Measurements from ENCODE around the gene C6orf47.

Gene C6orf47

DNA sequence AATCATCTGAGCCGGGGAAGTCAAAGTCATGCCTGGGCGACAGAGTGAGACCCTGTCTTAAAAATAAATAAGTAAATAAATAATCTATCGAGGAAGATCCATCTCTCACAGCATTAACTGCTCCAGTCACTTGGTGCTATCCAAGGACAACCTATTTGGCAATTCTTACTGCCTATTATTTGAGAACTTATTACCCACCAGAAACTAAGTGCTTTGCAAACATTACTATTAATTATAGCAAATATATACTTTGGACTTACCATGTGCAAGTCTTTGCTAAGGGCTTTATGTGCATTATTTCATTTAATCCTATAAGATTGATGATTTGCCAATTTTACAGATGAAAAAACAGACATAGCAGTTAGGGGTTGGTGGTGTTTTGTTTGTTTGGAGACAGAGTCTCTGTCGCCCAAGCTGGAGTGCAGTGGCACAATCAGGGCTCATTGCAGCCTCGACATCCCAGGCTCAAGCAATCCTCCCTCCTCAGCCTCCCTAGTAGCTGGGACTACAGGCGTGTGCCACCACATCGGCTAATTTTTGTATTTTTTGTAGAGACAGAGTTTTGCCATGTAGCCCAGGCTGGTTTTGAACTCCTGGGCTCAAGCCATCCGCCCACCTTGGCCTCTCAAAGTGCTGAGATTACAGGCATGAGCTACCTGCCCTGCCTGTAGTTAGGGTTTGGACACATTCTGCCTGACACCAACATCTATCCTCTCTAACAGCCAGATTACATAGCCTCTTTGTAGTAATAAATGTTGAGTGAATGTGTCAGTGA, 5.8 kb downstream of the C6orf47 start:
- H3K36me3 ChIP-seq (ENCODE audit: control insufficient read depth, insufficient read depth, low read length): peaks cover 5% of the 10 kb centered on the region
- no peaks in the 10 kb centered on the region for H3K9me3 ChIP-seq (ENCODE audit: control insufficient read depth, low read length)
- H3K4me1 ChIP-seq (ENCODE audit: control insufficient read depth, insufficient read depth, low read length): peaks cover 29% of the 10 kb centered on the region
- H3K4me3 ChIP-seq (ENCODE audit: low read length): no peak overlapping the region
- H3K27me3 ChIP-seq (ENCODE audit: control insufficient read depth, insufficient read depth, low read length): no peaks in the 10 kb centered on the region
- H3K9ac ChIP-seq (ENCODE audit: low read length): no peak overlapping the region

- H3K4me3 ChIP-seq (ENCODE audit: low read length): peak overlapping the region; percentile 80
- no peaks in the 10 kb centered on the region for H3K9me3 ChIP-seq (ENCODE audit: control insufficient read depth, low read length)
- H3K27me3 ChIP-seq (ENCODE audit: control insufficient read depth, insufficient read depth, low read length): no peaks in the 10 kb centered on the region
- H3K4me1 ChIP-seq (ENCODE audit: control insufficient read depth, insufficient read depth, low read length): peaks cover 13% of the 10 kb centered on the region
- H3K9ac ChIP-seq (ENCODE audit: low read length): peak overlapping the region; percentile 92
- peaks cover 16% of the 10 kb centered on the region for H3K36me3 ChIP-seq (ENCODE audit: control insufficient read depth, insufficient read depth, low read length)
Observed at GRCh38 chr6:31652925-31653724, 7.5 kb downstream of the C6orf47 start.

- Histone ChIP-seq H3K4me1 (ENCODE audit: control insufficient read depth, insufficient read depth, low read length) (peaks cover 9% of the 10 kb centered on the region), H3K36me3 (ENCODE audit: control insufficient read depth, insufficient read depth, low read length) (peaks cover 16% of the 10 kb centered on the region), H3K9ac (ENCODE audit: low read length) (peak overlapping the region; percentile 92), H3K9me3 (ENCODE audit: control insufficient read depth, low read length) (no peaks in the 10 kb centered on the region), H3K27me3 (ENCODE audit: control insufficient read depth, insufficient read depth, low read length) (no peaks in the 10 kb centered on the region), H3K4me3 (ENCODE audit: low read length) (peak overlapping the region; percentile 80)
Observed at GRCh38 chr6:31651602-31652191, 8.9 kb downstream of the C6orf47 start.

GRCh38 chr6:31645325-31645724, 15.3 kb downstream of the C6orf47 start:
- Histone ChIP-seq H3K36me3 (ENCODE audit: control insufficient read depth, insufficient read depth, low read length) (peaks cover 41% of the 10 kb centered on the region), H3K9me3 (ENCODE audit: control insufficient read depth, low read length) (no peaks in the 10 kb centered on the region), H3K4me3 (ENCODE audit: low read length) (no peak overlapping the region), H3K27me3 (ENCODE audit: control insufficient read depth, insufficient read depth, low read length) (no peaks in the 10 kb centered on the region), H3K9ac (ENCODE audit: low read length) (no peak overlapping the region), H3K4me1 (ENCODE audit: control insufficient read depth, insufficient read depth, low read length) (no peaks in the 10 kb centered on the region)

DNA sequence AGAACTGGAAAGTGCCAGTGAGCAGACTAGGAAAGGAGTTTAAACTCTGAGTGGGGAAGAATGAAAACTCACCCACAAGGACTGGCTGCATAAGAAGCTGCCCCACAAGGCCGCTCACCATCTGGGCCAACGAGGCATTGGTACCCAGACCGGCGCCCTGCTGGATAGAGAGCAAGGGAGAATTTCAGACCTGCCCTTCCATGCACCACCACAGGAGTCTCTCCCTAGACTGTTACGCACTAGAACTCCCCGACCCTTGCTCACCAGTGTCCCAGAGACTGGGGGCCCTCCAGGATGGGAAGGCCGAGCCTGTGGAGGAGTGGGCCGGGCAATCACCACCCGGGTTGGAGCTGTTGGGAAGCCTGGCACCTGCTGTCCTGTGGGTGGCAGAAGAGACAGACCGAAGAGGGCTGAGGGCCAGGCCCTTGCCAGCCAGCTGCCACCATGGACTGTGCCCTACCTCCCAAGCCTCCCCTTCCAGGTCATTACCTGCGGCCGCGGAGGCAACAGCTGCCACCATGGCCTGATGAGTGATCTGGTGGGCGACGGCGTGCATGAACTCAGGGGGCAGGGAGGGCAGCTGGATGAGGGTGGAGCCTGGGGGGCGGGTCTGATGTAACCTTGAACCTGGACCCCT, 16.6 kb downstream of the C6orf47 start:
- Histone ChIP-seq H3K36me3 (ENCODE audit: control insufficient read depth, insufficient read depth, low read length) (peaks cover 49% of the 10 kb centered on the region), H3K9me3 (ENCODE audit: control insufficient read depth, low read length) (no peaks in the 10 kb centered on the region), H3K9ac (ENCODE audit: low read length) (no peak overlapping the region), H3K4me1 (ENCODE audit: control insufficient read depth, insufficient read depth, low read length) (no peaks in the 10 kb centered on the region), H3K27me3 (ENCODE audit: control insufficient read depth, insufficient read depth, low read length) (no peaks in the 10 kb centered on the region), H3K4me3 (ENCODE audit: low read length) (no peak overlapping the region)

- no peaks in the 10 kb centered on the region for H3K27me3 ChIP-seq (ENCODE audit: control insufficient read depth, insufficient read depth, low read length)
- no peaks in the 10 kb centered on the region for H3K4me1 ChIP-seq (ENCODE audit: control insufficient read depth, insufficient read depth, low read length)
- no peaks in the 10 kb centered on the region for H3K9me3 ChIP-seq (ENCODE audit: control insufficient read depth, low read length)
- H3K36me3 ChIP-seq (ENCODE audit: control insufficient read depth, insufficient read depth, low read length): peaks cover 42% of the 10 kb centered on the region
- no peak overlapping the region for H3K4me3 ChIP-seq (ENCODE audit: low read length)
- no peak overlapping the region for H3K9ac ChIP-seq (ENCODE audit: low read length)
Observed at GRCh38 chr6:31642798-31643570, 17.6 kb downstream of the C6orf47 start.

DNA sequence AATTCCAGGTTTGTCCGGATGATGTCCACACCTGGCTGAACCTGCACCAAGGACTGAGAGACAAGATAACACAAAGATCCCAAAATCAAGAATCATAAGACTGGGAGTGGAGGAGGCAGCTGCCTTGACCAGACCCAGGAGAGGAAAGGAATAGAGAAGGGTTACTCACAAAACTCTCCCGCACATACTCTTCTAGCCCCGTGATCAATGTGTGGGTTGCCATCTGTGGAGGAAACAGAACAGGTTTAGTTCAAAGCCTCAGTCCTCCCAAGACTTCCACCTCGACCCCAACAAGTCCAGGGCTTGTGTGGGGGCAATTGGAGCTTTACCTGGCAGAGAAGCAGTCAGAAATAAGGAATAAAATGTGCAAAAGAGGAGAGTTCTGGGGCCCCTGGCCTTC, 19.2 kb downstream of the C6orf47 start:
- H3K36me3 ChIP-seq (ENCODE audit: control insufficient read depth, insufficient read depth, low read length): peaks cover 37% of the 10 kb centered on the region
- H3K4me3 ChIP-seq (ENCODE audit: low read length): no peak overlapping the region
- no peak overlapping the region for H3K9ac ChIP-seq (ENCODE audit: low read length)
- H3K9me3 ChIP-seq (ENCODE audit: control insufficient read depth, low read length): no peaks in the 10 kb centered on the region
- no peaks in the 10 kb centered on the region for H3K4me1 ChIP-seq (ENCODE audit: control insufficient read depth, insufficient read depth, low read length)
- H3K27me3 ChIP-seq (ENCODE audit: control insufficient read depth, insufficient read depth, low read length): no peaks in the 10 kb centered on the region

DNA sequence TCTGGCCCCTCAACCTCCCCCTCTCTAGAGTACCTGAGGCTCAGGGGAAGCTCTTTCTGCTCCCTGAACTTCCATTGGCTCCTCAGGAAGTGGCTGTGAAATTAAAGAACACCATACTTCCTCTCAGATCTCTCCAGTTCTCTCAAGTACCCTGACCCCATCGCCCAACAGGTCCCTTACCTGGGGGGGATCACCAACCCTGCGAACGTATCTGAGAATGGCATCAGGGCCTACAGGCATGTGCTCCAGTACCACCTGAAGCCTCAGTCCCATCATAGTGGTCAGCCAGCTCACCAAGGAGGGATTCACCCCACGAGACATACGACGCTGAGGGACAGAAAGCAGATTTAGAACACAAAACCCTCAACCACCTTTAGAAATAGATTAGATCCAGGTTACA, 20.0 kb downstream of the C6orf47 start:
- Histone ChIP-seq H3K36me3 (ENCODE audit: control insufficient read depth, insufficient read depth, low read length) (peaks cover 35% of the 10 kb centered on the region), H3K4me1 (ENCODE audit: control insufficient read depth, insufficient read depth, low read length) (no peaks in the 10 kb centered on the region), H3K9me3 (ENCODE audit: control insufficient read depth, low read length) (no peaks in the 10 kb centered on the region), H3K9ac (ENCODE audit: low read length) (no peak overlapping the region), H3K27me3 (ENCODE audit: control insufficient read depth, insufficient read depth, low read length) (no peaks in the 10 kb centered on the region), H3K4me3 (ENCODE audit: low read length) (no peak overlapping the region)

DNA sequence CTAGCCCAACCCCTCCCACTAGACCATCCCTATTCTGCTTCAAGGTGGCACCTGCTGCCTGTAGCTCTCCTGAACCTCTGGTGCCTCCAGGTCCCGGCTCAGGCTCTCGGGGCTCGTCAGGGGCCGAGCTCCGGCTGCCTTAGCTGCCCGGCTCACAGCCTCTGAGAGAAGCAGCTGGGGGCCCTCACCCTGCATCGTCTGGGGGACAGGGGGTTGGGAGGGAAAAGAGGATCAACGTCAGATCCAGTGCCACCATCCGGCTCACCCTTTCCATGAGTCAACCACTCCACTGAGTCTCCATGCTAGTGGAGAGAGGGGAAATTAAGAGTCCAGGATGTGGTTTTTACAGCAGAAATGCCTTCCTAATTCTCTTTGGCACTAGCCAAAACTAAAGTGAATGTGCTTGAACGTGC, 21.1 kb downstream of the C6orf47 start:
- H3K4me3 ChIP-seq (ENCODE audit: low read length): no peak overlapping the region
- H3K4me1 ChIP-seq (ENCODE audit: control insufficient read depth, insufficient read depth, low read length): no peaks in the 10 kb centered on the region
- H3K36me3 ChIP-seq (ENCODE audit: control insufficient read depth, insufficient read depth, low read length): peaks cover 25% of the 10 kb centered on the region
- no peak overlapping the region for H3K9ac ChIP-seq (ENCODE audit: low read length)
- no peaks in the 10 kb centered on the region for H3K27me3 ChIP-seq (ENCODE audit: control insufficient read depth, insufficient read depth, low read length)
- H3K9me3 ChIP-seq (ENCODE audit: control insufficient read depth, low read length): no peaks in the 10 kb centered on the region

DNA sequence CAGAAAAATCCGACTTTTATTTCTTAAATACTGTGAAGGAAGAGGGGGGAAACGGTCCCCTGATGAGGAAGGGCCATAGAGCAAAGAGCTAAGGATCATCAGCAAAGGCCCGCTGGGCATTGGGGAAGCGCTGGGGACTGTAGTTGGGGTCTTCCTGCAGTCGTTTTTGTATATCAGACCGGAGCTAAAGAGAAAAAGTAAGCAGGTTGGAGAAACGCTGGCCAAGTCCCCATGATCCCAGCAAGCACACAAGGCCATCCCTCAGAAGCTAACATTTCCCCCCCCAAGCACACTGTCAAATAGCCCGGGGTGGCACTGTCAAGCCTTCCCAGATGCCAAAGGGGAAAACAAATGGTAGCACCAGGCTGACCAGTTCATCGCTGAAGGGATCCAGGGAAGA, 21.5 kb downstream of the C6orf47 start:
- peaks cover 22% of the 10 kb centered on the region for H3K36me3 ChIP-seq (ENCODE audit: control insufficient read depth, insufficient read depth, low read length)
- H3K9ac ChIP-seq (ENCODE audit: low read length): no peak overlapping the region
- H3K4me1 ChIP-seq (ENCODE audit: control insufficient read depth, insufficient read depth, low read length): no peaks in the 10 kb centered on the region
- no peaks in the 10 kb centered on the region for H3K9me3 ChIP-seq (ENCODE audit: control insufficient read depth, low read length)
- H3K27me3 ChIP-seq (ENCODE audit: control insufficient read depth, insufficient read depth, low read length): no peaks in the 10 kb centered on the region
- no peak overlapping the region for H3K4me3 ChIP-seq (ENCODE audit: low read length)

All from mucosa of stomach (tissue), 1 donor.